WERI-Rb-1 (cell line): ENCODE data around the gene COL5A2.

Experiments used
- DNase-seq: peaks from one replicate; pipeline ENCODE4 v3.0.0-alpha.2; 2020
- H3K27ac ChIP-seq: fragments of 250-450 bp; sonication (Bioruptor Pico); 2 replicates; pipeline ENCODE4 v1.5.1; 2020; ENCODE audit warnings: mild to moderate bottlenecking, moderate library complexity
- H3K27me3 ChIP-seq: fragments of 250-450 bp; sonication (Bioruptor Pico); 2 replicates; pipeline ENCODE4 v1.5.1; 2021; ENCODE audit warnings: mild to moderate bottlenecking, low read depth, moderate library complexity; ENCODE audit not compliant: insufficient read depth, severe bottlenecking
- H3K36me3 ChIP-seq: fragments of 250-450 bp; sonication (Bioruptor Pico); 2 replicates; pipeline ENCODE4 v1.5.1; 2020; ENCODE audit warnings: mild to moderate bottlenecking, moderate library complexity
- H3K4me3 ChIP-seq: 2 replicates; pipeline ENCODE4 v1.5.1; 2011; ENCODE audit warnings: low read depth, mild to moderate bottlenecking, control low read depth, low read length
- H3K9me3 ChIP-seq: fragments of 250-450 bp; sonication (Bioruptor Pico); 2 replicates; pipeline ENCODE4 v1.5.1; 2021; ENCODE audit warnings: mild to moderate bottlenecking, moderate library complexity; ENCODE audit not compliant: severe bottlenecking
- CTCF ChIP-seq: IDR thresholded peaks from 2 replicates; pipeline ENCODE4 v1.5.1; 2011; ENCODE audit warnings: low read depth, mild to moderate bottlenecking, control low read depth, inconsistent platforms, low read length

Gene COL5A2

GRCh38 chr2:189218236-189218635, 38.7 kb upstream of the COL5A2 start:
- Histone ChIP-seq H3K9me3 (no peaks in the 10 kb centered on the region), H3K36me3 (no peaks in the 10 kb centered on the region), H3K27me3 (no peaks in the 10 kb centered on the region), H3K27ac (no peak overlapping the region), H3K4me3 (no peak overlapping the region)
- no peak for DNase-seq
- no peak for TF ChIP-seq CTCF

- Histone ChIP-seq H3K4me3 (no peak overlapping the region), H3K36me3 (no peaks in the 10 kb centered on the region), H3K27ac (no peak overlapping the region), H3K9me3 (no peaks in the 10 kb centered on the region), H3K27me3 (no peaks in the 10 kb centered on the region)
- no peak for DNase-seq
- TF ChIP-seq CTCF: no peak
These were observed 38.0 kb upstream of the COL5A2 start for GRCh38 chr2:189217541-189217940.

- H3K9me3 ChIP-seq: no peaks in the 10 kb centered on the region
- H3K27ac ChIP-seq: no peak overlapping the region
- H3K4me3 ChIP-seq: no peak overlapping the region
- no peaks in the 10 kb centered on the region for H3K27me3 ChIP-seq
- no peak for TF ChIP-seq CTCF
- no peak for DNase-seq
- H3K36me3 ChIP-seq: no peaks in the 10 kb centered on the region
These were observed 37.5 kb upstream of the COL5A2 start for GRCh38 chr2:189217051-189217450.

GRCh38 chr2:189214484-189214883, 34.9 kb upstream of the COL5A2 start:
- no peak for TF ChIP-seq CTCF
- H3K4me3 ChIP-seq: no peak overlapping the region

GRCh38 chr2:189213250-189213649, 33.7 kb upstream of the COL5A2 start:
- H3K9me3 ChIP-seq: no peaks in the 10 kb centered on the region
- DNase-seq: no peak

More at GRCh38 chr2:189214484-189214883, 34.9 kb upstream of the COL5A2 start:
- DNase-seq: no peak
- H3K27me3 ChIP-seq: no peaks in the 10 kb centered on the region
- no peaks in the 10 kb centered on the region for H3K9me3 ChIP-seq
- H3K27ac ChIP-seq: no peak overlapping the region
- H3K36me3 ChIP-seq: no peaks in the 10 kb centered on the region

More at GRCh38 chr2:189213250-189213649, 33.7 kb upstream of the COL5A2 start:
- H3K27ac ChIP-seq: no peak overlapping the region
- H3K36me3 ChIP-seq: no peaks in the 10 kb centered on the region
- H3K27me3 ChIP-seq: no peaks in the 10 kb centered on the region
- H3K4me3 ChIP-seq: no peak overlapping the region
- TF ChIP-seq CTCF: no peak
